Gastrocnemius medialis (tissue), 4 donors: ENCODE data around the gene PRPH.

Source experiments
- CTCF ChIP-seq, 5 experiments: fragments of 450-650 bp in 3 of 5; fragments of 200-600 bp in 2 of 5; sonication (generic) in 2 of 5; IDR thresholded peaks in 4 of 5; conservative IDR thresholded peaks in 1 of 5; 1 replicate in 4 of 5; 2 replicates in 1 of 5; pipeline ENCODE4 v1.5.1; 2016 to 2019; ENCODE audit warnings: antibody characterized with exemption in 5 of 5, mild to moderate bottlenecking in 3 of 5, moderate library complexity in 3 of 5
- POLR2A ChIP-seq, 2 donors: fragments of 450-650 bp; IDR thresholded peaks; one replicate each; pipeline ENCODE4 v1.6.1; 2017; ENCODE audit warnings: antibody characterized with exemption in 2 of 2, mild to moderate bottlenecking in 2 of 2, moderate library complexity in 2 of 2

- TF ChIP-seq CTCF (IDR thresholded peaks at IDR 0.05 in 4 of 5, conservative IDR thresholded peaks at IDR 0.05 in 1 of 5) = no peak
- no peak for TF ChIP-seq POLR2A (IDR thresholded peaks at IDR 0.05)
Measured at GRCh38 chr12:49293056-49293956, 1.6 kb upstream of the PRPH start.
